Activated naive CD8-positive, alpha-beta T cell treated with anti-CD3 and anti-CD28 coated beads, Interleukin-2, amount 50 U/mL, for 16 hours (primary cell): ENCODE measurements around the gene MMD2.

Experiments used
- DNase-seq: peaks from one replicate; pipeline ENCODE4 v3.0.0-alpha.2; 2020; ENCODE audit warnings: low read depth, low spot score

The MMD2 gene

DNA sequence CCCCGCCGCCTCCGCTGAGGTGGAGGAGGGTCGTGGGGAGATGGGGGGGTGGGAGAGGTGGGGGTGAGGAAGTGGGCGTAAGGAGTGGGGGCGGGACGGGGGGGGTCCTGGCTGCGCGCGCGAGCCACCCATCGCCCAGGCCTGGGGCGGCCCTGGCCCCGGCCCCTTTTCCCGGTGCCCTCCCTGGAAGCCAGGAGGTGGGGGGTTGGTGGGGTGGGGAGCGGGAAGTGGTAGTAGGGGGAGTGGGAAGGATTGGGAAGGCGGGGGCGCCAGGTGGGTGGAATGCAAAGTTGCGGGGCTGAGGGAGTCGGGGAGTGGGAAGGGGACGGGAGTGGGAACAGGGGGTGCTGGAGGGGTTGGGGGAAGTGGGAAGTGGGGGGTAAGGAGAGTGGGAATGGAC lies 319 bp upstream of the MMD2 start:
- no peak for DNase-seq

DNA sequence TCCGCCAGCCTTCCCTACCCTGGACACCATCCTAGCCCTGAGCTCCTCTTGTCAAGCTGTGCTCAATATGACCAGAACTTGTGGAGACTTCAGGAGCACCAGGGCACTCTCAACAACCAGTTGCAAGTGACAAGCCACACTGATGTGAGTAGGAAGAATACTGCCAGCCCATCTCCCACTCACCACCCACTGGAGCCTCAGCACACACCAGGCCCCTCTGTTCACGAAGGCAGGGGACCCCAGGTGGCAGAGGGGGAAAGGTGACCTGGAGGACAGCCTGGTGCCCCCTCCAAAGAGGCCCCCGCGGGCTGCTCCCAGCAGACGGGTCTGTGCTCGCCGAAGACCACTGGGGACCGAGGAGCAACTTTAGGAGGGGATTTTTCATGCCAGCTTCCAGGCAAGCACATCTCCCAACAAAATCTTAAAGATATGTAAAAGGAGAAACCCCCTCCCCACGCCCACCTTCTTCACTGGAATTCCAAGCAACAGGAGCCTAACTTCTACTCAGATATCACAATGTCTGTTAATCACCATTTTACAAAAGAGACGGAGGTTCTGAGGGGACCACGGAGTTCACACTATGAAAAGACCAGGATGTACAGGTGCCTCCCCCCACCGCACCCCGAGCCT lies 1.0 kb downstream of the MMD2 start:
- DNase-seq, result no peak

DNA sequence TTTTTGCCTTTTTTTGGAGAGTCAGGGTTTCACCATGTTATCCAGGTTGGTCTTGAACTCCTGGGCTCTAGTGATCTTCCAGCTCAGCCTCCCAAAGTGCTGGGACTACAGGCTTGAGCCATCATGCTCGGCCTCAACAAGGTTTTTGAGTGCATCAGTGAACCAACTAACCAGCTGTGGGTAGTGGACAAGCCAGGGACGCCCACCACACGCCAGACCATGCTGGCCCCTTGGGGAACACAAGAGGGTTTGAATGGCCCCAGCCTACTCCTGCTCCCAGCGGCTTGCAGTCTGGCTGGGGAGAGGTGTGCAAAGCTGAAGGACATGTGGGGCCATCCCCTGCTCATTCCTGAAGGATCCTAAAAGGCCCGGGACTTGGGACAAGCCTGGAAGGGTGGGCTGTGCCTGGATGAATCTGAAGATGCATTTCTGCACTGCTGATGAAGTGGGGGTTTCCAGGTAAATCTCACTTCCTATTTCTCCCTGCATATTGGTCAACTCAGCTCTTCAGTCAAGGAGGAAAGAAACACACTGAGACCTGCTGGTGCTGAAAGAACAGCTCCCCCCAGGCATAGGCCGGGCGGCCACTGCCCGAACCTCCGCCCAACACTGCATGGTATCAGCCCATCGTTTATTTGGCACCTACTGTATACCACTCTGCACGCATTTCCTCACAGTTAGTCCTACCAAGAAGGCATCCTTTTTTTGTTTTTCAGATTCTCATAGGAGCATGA lies 6.9 kb downstream of the MMD2 start:
- DNase-seq, result no peak

DNA sequence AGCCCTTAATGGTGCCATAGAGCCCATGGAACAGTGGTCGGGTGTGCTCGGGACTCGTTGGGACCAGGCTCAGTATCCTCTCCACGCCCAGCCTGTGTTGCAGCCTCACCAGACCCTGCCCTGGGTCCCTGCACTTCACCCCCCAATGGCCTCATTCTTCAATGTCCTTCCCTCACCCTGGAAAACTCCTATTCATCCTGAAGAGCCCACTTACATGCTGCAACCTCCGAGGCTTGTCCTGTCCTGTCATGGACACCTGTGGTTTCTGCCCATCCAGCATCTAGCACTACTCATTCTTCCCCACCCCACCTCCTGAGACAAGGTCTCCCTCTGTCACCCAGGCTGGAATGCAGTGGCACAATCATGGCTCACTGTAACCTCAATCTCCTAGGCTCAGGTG lies 7.7 kb downstream of the MMD2 start:
- DNase-seq, result no peak

DNA sequence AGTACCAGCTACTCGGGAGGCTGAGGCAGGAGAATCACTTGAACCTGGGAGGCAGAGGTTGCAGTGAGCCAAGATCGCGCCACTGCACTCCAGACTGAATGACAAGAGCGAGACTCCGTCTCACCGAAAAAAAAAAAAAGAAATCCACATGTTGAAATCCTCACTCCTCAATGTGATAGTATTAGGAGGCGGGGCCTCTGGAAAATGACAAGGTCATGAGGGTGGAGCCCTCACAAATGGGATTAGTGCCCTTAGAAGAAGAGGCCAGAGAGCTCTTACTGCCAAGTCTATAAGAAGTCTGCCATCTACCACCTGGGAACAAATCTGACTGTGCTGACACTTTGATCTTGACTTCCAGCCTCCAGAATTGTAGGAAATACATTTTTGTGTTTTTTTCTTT lies 10.6 kb downstream of the MMD2 start:
- DNase-seq, result no peak

DNA sequence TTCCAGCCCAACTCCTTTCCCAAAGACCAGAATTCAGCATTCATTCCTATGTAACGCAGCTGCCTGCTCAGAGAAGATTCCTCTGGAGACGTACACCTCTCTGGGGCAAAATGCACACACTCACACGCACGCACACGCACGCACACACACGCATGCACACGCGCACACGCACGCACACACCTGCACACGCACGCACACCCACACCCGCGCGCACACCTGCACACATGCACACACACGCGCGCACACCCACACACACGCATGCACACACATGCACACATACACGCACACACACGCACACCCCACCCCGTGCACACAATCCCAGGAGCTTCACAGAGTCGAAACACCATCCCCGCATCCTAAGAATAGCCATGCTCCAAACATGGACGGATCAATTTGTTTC lies 13.0 kb downstream of the MMD2 start:
- DNase-seq, result no peak

DNA sequence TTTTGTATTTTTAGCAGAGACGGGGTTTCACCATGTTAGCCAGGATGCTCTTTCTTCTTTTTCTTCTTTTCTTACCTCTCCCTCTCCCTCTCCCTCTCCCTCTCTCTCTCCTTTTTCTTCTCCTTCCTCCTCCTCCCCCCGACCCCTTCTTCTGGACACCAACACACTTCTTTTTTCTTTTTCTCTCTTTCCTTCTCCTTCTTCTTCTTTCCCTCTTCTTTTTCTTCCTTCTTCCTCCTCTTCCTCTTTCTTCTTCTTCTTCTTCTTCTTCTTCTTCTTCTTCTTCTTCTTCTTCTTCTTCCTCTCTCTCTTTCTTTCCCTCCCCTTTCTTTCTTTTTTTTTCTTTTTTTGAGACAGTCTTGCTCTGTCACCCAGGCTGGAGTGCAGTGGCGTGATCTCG lies 14.0 kb downstream of the MMD2 start:
- DNase-seq, result no peak

DNA sequence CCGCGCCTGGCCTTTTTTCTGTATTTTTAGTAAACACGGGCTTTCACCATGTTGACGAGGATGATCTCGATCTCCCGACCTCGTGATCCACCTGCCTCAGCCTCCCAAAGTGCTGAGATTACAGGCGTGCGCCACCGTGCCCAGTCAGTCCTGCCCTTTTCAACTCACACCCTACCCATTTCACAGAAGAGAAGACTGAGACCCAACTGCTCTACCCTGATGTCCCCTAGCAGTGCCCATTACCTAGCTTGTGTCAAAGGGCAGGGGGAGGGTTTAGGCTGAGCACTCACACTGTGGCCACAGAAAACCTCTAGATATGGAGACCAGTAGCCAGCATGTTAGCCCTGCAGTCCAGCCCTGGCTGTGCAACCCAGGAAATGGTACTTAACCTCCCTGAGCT lies 15.7 kb downstream of the MMD2 start:
- no peak for DNase-seq

DNA sequence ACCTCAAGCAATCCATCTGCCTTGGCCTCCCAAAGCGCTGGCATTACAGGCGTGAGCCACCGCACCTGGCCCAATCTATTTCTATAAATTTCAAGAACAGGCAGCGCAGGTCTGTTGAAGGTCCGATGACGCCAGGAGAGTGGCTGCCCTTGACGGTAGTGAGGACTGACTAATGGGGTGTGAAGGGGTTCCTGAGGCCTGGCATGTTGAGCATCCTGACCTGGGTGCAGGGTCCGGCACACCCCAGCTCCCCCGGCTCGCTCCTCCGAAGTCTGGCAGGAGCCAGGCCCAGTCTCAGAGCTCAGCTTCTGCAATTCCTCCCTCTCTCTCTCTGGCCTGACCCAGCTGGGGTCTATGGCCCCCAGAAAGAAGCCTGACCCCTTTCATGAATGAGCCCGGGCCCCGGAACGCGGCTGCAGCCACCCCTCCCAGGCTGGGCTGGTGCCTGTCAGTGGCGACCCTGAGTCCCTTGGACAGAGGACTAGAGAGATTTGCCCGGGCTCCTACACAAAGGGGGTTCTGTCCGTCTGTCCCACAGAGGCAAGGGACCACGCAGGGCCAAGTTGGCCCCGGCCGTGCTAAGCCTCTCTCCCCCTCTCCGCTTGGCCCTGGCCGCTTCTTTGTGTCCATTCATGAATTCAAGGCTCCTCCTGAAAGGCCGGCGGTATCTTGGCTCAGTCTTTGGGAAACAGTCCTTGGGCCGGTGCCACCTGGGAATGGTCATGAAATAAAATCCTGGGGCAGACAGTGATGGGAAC lies 18.8 kb downstream of the MMD2 start:
- no peak for DNase-seq

DNA sequence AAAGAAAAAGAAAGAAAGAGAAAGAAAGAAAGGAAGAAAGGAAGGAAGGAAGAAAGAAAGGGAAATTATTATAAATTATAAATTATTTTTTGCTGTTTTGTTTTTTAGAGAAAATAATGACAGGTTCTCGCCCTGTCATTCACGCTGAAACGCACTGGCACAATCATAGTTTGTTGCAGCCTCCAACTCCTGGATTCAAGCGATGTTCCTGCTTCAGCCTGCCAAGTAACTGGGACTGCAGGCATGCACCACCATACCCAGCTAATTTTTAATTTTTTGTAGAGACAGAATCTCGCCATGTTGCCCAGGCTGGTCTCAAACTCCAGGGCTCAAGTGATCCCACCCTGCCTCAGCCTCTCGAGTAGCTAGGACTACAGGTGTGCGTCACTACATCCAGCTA lies 21.6 kb downstream of the MMD2 start:
- no peak for DNase-seq

DNA sequence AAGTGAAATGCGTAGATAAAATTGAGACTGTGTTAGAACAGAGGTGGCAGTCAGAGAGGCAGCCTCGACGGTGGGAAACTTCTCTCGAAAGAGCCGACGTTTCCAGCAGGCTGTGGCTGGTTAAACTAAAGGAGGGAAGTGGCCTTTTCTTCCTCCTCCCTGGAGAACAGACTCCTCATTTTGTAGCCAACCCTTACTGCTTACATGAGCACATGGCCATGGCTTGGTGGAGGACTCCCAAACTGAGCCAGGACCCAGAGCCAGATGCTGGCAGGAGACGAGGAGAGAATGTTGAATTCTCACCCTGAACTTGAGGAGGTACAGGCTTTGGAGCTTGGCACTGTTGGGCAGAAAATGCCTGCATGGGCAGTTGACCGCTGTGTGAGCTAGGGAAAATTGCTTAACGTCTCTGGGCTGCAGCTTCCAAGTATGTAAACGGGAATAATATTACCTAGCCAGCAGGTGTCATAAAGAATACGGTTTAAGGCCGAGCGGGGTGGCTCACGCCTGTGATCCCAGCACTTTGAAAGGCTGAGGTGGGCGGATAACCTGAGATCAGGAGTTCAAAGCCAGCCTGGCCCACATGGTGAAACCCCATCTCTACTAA lies 24.5 kb downstream of the MMD2 start:
- DNase-seq, result no peak

DNA sequence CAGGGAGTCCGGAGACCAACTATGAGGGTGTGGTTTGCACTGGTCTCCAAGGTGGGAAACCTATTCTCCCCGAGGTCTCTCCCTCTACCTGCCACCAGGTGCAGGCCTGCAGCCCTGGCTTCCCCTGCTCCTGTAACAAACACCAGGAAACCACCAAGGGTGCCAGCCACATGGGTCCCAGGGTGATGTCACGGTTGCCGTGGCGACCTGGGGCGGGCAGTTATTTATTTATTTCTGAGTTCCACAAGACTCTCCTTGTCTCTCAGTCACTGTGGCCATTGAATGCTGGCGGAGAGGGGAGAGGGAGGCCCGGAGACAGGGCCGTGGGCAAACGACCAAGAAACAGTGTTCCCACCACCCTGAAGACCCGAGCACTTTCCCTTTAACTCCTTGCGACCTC lies 27.0 kb downstream of the MMD2 start:
- DNase-seq, result no peak

DNA sequence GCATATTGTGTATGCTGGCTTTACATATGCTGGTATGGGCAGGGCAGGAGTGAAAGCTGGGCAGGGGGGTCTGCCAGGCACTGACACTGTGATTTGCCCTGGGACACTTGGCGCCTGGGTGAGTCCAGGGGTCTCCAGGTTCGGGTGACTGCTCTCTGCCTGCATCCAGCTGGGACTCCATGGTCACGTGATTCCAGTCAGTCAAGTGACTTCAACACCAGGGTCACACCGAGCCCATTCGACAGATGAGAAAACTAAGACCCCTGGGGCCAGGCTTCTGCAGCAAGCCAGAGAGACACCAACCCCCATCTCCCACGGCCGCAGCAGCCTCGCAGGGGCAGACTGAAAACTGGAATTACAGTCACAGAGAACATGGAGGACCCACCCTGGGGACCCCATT lies 30.0 kb downstream of the MMD2 start:
- DNase-seq, result no peak

DNA sequence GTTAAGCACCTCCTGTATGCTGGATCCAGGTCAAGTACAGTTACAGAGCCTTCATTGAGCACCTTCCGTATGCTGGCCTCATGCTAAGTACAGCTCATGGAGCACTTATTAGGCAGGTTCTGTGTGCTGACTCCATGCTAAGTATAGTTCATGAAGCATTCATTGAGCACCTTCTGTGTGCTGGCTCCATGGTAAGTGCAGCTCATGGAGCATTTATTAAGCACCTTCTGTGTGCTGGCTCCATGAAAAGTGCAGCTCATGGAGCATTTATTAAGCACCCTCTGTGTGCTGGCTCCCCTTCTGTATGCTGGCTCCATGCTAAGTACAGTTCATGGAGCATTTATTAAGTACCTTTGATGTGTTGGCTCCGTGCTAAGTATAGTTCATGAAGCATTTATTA lies 30.5 kb downstream of the MMD2 start:
- DNase-seq, result no peak

DNA sequence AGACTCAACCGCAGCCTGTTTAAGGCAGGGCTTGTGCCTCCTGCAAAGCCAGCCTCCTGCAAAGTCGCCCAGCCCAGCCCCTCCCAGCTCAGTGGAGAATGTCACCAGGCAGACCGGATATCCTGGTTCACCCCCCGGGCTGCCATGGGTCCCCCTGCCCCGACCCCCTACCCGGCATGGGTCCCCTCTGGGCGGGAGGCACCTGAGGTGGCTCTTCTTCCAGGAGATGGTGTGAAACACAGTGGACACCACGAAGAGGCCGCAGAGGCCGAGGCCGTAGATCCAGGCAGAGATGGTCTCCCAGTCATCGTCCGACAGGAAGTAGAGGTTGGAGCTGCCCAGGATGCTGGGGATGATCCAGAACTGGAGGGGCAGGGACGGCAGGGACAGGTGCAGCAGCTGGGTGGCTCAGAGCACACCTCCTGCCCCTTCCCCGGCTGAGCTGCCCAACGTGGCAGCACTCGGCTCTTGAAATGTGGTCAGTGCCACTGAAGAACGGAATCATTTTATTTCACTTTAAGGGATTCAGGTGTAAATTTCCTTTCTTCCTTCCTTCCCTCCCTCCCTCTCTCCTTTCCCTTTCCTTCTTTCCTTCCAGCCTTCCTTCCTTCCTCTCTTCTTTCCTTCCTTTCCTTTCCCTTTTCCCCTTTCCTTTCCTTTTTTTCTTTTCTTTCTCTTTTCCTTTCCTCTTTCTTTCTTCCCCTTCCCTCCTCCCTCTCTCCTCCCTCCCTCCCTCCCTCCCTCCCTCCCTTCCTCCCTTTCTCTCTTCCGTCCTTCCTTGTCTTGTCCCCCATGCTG lies 38.8 kb downstream of the MMD2 start:
- no peak for DNase-seq

DNA sequence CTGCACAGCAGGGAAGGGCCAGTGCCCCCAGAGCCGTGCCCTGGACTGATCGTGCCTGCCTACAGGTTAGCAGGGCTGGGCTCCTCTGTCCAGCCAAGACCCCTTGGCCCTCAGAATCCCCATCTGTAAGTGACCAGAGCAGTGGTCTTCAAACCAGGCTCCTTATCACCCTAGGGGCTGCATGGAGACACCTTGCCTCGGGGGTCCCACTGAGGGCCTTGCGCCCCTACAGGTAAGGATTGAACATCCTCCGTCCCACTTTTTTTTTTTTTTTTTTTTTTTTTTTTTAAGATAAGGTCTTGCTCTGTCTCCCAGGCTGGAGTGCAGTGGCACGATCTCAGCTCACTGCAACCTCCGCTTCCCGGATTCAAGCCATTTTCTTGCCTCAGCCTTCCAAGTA lies 42.9 kb downstream of the MMD2 start:
- DNase-seq, result no peak

DNA sequence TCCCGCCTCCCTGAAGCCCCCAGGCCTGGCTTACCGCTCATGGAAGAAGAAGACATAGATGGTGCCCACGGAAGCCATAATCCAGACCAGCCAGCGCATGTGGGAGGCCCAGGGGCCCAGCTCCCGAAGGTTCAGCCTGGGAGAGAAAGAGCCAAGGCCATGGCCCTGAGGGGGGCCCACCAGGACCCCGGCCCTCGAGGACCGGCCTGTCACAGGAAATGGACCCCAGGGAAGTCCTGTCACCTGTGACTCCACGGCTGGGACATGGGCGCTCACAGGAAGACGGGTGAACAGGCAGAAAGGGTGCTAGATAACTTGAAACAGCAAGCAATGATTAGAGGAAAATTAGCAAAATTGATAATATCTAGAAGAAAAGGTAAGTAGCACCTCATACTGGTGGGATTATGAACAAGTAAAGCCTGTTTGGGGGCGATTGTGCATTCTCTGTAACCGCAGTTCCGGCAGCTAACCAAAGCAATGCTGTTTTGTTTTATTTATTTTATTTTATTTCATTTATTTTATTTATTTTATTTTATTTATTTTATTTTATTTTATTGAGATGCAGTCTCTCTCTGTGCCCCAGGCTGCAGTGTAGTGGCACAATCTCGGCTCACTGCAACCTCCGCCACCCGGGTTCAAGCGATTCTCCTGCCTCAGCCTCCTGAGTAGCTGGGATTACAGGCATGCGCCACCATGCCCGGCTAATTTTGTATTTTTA lies 47.7 kb downstream of the MMD2 start:
- DNase-seq, result no peak

DNA sequence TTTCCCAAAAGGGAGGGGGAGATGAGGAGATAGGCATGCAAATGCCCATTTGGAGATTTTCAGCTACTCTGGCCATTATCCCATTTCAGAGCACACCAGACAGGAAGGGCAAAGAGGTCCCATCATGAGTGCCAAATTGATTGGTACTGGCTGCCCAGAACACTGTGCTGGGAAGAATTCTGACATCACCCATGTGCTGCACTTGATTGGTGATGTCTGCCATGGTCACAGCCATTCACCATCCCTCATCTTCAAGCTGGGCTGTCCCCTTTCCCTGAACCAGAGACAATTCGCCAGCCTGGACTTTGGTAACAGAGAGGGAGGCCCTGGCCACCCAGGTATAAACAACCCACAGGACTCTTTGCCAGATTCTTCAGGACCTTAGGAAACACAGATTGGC lies 52.3 kb downstream of the MMD2 start:
- no peak for DNase-seq

DNA sequence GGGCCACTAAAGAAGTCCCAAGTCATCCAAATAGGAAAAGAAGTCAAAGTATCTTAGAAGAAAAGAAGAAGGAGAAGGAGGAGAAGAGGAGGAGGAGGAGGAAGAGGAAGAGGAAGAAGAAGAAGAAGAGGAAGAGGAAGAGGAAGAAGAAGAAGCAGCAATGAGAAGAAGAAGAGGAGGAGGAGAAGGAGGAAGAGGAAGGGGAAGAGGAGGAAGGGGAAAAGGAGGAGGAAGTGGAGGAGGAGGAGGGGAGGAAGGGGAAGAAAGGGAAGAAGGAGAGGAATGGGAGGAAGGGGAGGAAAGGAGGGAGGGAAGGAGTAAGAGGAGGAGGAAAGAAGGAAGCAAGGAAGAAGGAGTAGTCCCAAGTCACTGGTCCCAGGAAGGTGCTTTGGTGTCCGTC lies 53.8 kb downstream of the MMD2 start:
- no peak for DNase-seq

DNA sequence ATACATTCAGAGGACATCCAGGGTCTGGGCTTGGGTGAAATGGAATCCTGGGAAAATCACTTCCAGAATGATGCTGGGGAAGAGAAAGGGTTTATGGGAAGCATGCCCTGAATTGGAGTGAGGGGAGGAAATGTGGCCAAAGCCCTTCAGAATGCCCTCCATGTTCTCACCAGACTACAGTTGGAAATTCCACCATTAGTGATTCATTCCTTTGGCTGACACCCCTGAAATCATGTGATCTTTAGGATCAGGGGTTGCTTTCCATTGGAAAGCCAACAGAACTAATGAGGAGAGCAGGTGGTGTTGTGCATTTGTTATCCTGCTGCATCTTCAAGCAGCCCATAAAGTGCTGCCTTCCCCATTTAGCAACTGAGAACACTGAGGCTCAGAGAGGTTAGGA lies 54.6 kb downstream of the MMD2 start:
- no peak for DNase-seq

DNA sequence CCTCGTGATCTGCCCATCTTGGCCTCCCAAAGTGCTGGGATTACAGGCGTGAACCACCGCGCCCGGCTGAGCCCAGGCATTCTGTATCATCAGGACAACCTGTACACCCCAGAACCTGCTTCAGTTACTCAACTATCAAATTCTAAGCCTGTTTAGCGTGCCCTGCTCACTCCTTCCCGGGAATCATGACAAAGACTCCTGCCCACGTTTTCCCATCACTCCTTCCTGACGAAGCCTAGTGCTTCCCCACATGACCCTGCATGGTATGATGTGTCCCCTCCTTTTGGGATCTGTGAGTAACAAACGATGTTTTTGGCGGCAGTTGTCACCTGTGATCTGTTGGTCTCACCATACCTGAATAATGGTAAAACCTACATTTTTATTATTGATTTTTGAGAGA lies 63.2 kb downstream of the MMD2 start:
- DNase-seq, result no peak
